Thyroid gland (tissue), 4 donors: Measurements from ENCODE around the gene HIC1. TPM values are rescaled to one million over a fixed set of nuclear protein-coding genes. Genes with fewer than 3 reads are reported as not detected.

Experiments
- DNase-seq, 2 donors: peaks; one replicate each; pipeline ENCODE4 v3.0.0-alpha.2; 2019
- H3K27ac ChIP-seq, 3 donors: fragments of 200-600 bp; sonication (generic); 1 replicate in 2 of 3; 2 replicates in 1 of 3; pipeline ENCODE4 v1.5.1; 2016 to 2019; ENCODE audit warnings: mild to moderate bottlenecking in 1 of 3, moderate library complexity in 1 of 3
- H3K27me3 ChIP-seq: fragments of 200-600 bp; sonication (generic); one replicate; pipeline ENCODE4 v1.5.1; 2019
- H3K36me3 ChIP-seq, 2 donors: fragments of 200-600 bp; sonication (generic); one replicate each; pipeline ENCODE4 v1.5.1; 2016 to 2019
- H3K4me1 ChIP-seq, 2 donors: fragments of 200-600 bp; sonication (generic); one replicate each; pipeline ENCODE4 v1.5.1; 2017 to 2019
- H3K4me3 ChIP-seq, 3 donors: fragments of 200-600 bp; sonication (generic); replicated peaks in 1 of 3; 1 replicate in 2 of 3; 2 replicates in 1 of 3; pipeline ENCODE4 v1.5.1; 2016; ENCODE audit warnings: mild to moderate bottlenecking in 1 of 3
- H3K9me3 ChIP-seq: fragments of 200-600 bp; sonication (generic); one replicate; pipeline ENCODE4 v1.5.1; 2017
- POLR2A ChIP-seq, 2 donors: fragments of 450-650 bp; IDR thresholded peaks; one replicate each; pipeline ENCODE4 v1.6.1; 2017; ENCODE audit warnings: antibody characterized with exemption in 2 of 2, mild to moderate bottlenecking in 2 of 2, moderate library complexity in 1 of 2
- WGBS, 2 donors: methylation state at CpG; one replicate each; pipeline ENCODE4 v1.1.5; 2017; 5-methylcytosine and 5-hydroxymethylcytosine counted together
- intact Hi-C: fragments of 100-400 bp; cut with DNase I; formaldehyde crosslinking; loops from one replicate; pipeline ENCODE4 v1.15.1; 2023
- total RNA-seq, 4 donors: library from RNA; depleted of rRNA; stranded (reverse); fragments of >200 nt; gene quantifications; one replicate each; pipeline ENCODE4 v1.2.3, GENCODE V29; 2016
- TF ChIP-seq, protein P1 (sequence below), 6 experiments: fragments of 200-600 bp in 3 of 6; fragments of 450-650 bp in 3 of 6; sonication (generic) in 3 of 6; IDR thresholded peaks; one replicate each; pipeline ENCODE4 v1.5.1; 2016 to 2019; ENCODE audit warnings: antibody characterized with exemption in 6 of 6, mild to moderate bottlenecking in 2 of 6, inconsistent platforms in 1 of 6, moderate library complexity in 1 of 6

The HIC1 gene
- total RNA-seq, 4 donors from 2014 or later = 13.3 to 23.2 (median 18.3) TPM

DNA sequence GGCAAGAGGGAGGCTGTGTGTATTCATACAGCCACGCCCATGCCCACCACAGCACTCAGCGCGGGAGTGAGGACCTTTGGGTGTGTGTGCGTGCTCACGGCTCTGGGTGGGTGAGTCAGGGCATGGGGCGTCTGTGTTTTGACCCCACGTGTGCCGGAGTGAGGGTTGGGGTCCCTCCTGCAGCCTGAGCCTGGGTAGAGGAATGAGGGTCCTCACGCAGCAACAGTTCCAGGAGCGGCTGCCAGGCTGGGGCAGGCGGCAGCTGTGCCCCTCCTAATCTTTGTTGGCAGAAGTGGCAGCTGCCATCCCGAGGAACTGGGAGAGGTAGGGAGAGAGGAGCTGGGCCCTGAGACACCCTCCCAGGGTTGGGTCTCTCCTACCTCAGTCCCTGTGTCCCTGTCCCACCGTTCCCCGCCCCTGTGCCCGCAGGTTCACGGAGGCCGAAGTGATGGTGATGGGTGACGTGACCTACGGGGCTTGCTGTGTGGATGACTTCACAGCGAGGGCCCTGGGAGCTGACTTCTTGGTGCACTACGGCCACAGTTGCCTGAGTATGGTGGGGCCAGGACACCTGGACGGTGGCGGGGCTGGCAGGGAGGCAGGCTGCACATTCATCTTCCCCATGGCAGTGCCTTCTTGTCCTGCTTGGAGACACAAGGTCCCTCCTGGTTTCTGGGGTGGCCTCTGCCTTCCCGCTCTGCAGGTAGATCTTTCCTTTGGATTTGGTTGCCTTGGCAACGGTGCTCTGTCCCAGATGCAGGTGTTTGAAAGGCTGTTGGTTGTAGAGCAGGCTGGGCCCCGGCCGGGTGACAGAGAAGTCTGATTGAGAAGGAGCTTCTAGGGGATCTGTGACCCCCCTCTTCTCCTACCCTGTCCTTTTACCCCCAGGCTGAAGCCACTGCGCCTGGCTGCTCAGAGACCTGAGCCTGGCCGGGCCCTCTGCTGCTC lies 19.1 kb upstream of the HIC1 start:
- Histone ChIP-seq H3K4me3 (no peak overlapping the region), H3K27me3 (no peaks in the 10 kb centered on the region), H3K36me3 (peaks cover 23 to 24% of the 10 kb centered on the region in 2 donors), H3K9me3 (no peaks in the 10 kb centered on the region), H3K4me1 (peaks cover 7 to 12% of the 10 kb centered on the region in 2 donors), H3K27ac (no peak overlapping the region)
- no peak for DNase-seq
- no peak for TF ChIP-seq POLR2A (IDR thresholded peaks at IDR 0.05)
- TF ChIP-seq, protein P1, sequence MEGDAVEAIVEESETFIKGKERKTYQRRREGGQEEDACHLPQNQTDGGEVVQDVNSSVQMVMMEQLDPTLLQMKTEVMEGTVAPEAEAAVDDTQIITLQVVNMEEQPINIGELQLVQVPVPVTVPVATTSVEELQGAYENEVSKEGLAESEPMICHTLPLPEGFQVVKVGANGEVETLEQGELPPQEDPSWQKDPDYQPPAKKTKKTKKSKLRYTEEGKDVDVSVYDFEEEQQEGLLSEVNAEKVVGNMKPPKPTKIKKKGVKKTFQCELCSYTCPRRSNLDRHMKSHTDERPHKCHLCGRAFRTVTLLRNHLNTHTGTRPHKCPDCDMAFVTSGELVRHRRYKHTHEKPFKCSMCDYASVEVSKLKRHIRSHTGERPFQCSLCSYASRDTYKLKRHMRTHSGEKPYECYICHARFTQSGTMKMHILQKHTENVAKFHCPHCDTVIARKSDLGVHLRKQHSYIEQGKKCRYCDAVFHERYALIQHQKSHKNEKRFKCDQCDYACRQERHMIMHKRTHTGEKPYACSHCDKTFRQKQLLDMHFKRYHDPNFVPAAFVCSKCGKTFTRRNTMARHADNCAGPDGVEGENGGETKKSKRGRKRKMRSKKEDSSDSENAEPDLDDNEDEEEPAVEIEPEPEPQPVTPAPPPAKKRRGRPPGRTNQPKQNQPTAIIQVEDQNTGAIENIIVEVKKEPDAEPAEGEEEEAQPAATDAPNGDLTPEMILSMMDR (IDR thresholded peaks at IDR 0.05) = no peak
- 88 to 94% methylated on average over 23 to 29 of the region's 29 CpGs for WGBS, 2 donors
- intact Hi-C loops = no loop called here

DNA sequence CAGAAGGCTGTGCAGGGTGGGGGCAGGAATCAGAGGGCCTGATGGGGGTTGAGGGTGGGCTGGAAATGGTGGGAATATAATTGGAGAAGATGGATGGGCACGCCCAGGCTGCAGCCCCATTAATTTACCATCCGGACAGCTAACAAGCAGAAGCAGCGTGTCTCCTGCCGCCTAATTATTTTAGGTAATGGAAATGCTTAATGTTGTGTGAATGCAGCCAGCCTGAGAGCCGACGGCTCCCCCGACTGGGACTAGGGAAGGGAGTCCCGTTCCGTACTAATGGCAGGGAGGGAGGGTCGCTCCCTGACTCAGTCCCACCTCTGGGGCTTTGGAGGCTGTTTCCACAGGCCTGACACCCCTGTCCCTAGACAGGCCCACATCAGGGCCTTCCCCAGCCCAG lies 17.7 kb upstream of the HIC1 start:
- Histone ChIP-seq H3K27ac (no peak overlapping the region), H3K4me3 (no peak overlapping the region), H3K9me3 (no peaks in the 10 kb centered on the region), H3K4me1 (peaks cover 9 to 13% of the 10 kb centered on the region in 2 donors), H3K36me3 (peaks cover 23 to 24% of the 10 kb centered on the region in 2 donors), H3K27me3 (no peaks in the 10 kb centered on the region)
- no peak for TF ChIP-seq POLR2A (IDR thresholded peaks at IDR 0.05)
- TF ChIP-seq, protein P1 (IDR thresholded peaks at IDR 0.05) = no peak
- intact Hi-C loops = no loop called here
- WGBS, 2 donors = 89 to 92% methylated on average over 5 to 10 of the region's 10 CpGs
- DNase-seq = no peak

DNA sequence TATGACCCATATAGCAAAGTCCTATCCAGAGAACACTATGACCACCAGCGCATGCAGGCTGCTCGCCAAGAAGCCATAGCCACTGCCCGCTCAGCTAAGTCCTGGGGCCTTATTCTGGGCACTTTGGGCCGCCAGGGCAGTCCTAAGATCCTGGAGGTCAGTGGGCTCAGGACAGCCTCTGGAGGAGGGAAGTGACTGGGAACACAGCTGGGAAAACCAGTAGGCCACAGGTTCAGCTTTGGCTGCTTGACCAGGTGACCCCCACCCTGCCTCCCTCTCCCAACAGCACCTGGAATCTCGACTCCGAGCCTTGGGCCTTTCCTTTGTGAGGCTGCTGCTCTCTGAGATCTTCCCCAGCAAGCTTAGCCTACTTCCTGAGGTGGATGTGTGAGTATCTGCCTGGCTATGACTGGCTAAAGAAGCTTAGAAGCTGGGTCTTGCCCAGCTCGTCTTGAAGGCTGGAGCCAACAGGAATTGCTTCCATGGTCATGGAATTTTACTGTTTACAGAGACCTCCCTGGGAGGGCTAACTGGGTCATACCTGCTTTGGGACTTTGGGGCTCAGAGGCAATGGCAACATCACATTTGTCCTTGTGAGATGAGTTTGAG lies 14.6 kb upstream of the HIC1 start:
- Histone ChIP-seq H3K36me3 (peaks cover 17 to 35% of the 10 kb centered on the region in 2 donors), H3K4me3 (no peak overlapping the region)
- intact Hi-C loops = loop anchor here (5.0 kb wide), 1 partner anchor 318 kb away; the partner anchor contains the start of gene WDR81

GRCh38 chr17:2040942-2041560 lies 13.9 kb upstream of the HIC1 start:
- intact Hi-C loops = loop anchor here (5.0 kb wide), 1 partner anchor 319 kb away; the partner anchor contains the start of gene WDR81
- TF ChIP-seq, protein P1 (IDR thresholded peaks at IDR 0.05) = no peak
- no peak for TF ChIP-seq POLR2A (IDR thresholded peaks at IDR 0.05)
- DNase-seq = no peak
- H3K4me3 ChIP-seq = peak overlapping the region; percentile 25 to 90 (median 84)
- H3K27ac ChIP-seq = peak overlapping the region; percentile 78 to 91 (median 84)
- H3K36me3 ChIP-seq = peaks cover 14 to 31% of the 10 kb centered on the region in 2 donors
- H3K27me3 ChIP-seq = no peaks in the 10 kb centered on the region
- H3K9me3 ChIP-seq = no peaks in the 10 kb centered on the region
- WGBS, 2 donors = 62 to 66% methylated on average over 14 of the region's 16 CpGs
- peaks cover 16 to 22% of the 10 kb centered on the region in 2 donors for H3K4me1 ChIP-seq

More for the DNA sequence above, 14.6 kb upstream of the HIC1 start:
- H3K27ac ChIP-seq = no peak overlapping the region
- 67 to 87% methylated on average over 3 to 7 of the region's 7 CpGs for WGBS, 2 donors
- no peaks in the 10 kb centered on the region for H3K9me3 ChIP-seq
- TF ChIP-seq, protein P1 (IDR thresholded peaks at IDR 0.05) = no peak
- TF ChIP-seq POLR2A (IDR thresholded peaks at IDR 0.05) = no peak
- no peak for DNase-seq
- peaks cover 16 to 22% of the 10 kb centered on the region in 2 donors for H3K4me1 ChIP-seq
- no peaks in the 10 kb centered on the region for H3K27me3 ChIP-seq
